NCI-H526 (cell line): ENCODE measurements around the gene TMEM204.
A peak's percentile ranks its signal among the peaks of the same experiment; 100 is the strongest.

ENCODE experiments used
- DNase-seq, 2 experiments: peaks; one replicate each; lab custom pipeline; 2025; lab: John Stamatoyannopoulos, UW

The TMEM204 gene

DNA sequence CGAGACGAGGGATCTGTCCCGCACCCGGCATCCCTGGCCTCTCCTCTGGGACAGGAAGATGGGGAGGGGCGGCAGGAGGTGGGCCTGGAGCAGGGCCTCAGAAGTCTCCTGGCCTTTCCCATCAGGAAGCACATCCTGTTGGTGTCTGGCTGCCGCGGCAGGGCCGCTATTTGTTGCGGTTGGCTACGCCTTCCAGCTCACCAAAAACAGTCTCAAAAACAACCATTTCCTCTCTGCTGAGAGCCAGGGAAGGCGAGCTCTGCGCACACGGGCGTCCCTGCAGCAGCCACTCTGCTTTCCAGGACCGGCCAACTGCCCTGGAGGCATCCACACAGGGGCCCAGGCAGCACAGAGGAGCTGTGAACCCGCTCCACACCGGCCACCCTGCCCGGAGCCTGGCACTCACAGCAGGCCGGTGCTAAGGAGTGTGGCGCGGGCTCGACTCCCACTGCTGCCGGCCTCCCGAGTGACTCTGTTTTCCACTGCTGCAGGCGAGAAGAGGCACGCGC, at the start of gene TMEM204:
TMEM204 (plus strand) TSS at position 224 of the 509 bp plus-strand sequence. CDS start 610 bp downstream, outside the sequence.
- no peak for DNase-seq

DNA sequence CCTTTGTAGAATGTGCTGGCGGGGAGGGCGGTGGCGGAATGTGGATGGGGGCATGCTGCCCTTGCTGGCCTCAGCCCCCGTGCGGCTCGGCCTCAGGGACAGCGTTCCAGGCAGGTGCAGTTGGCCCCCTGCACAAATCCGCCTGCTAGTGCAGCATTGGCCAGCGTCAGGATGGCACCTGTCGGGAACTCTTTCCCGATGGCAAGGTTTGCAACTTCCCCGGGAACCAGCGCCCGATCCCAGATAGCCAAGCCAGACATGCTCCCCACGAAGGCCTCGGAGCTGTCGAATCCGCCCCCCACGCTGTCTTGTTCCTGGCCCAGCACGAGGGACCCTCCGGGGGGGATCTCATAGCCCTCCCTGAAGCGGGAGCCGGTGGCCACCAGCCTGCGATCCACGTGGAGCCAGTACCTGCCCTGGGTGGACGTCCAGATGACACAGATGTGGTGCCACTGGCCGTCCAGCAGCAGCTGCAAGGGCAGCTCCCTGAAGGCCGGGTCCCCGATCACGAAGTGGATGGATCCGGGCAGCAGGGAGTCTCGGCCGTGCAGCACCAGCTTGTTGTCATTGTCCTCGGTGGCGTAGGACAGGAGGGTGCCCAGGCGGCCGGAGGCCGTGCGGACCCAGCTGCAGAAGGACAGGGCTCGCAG, 47.5 kb upstream of the TMEM204 start:
- DNase-seq, result no peak

DNA sequence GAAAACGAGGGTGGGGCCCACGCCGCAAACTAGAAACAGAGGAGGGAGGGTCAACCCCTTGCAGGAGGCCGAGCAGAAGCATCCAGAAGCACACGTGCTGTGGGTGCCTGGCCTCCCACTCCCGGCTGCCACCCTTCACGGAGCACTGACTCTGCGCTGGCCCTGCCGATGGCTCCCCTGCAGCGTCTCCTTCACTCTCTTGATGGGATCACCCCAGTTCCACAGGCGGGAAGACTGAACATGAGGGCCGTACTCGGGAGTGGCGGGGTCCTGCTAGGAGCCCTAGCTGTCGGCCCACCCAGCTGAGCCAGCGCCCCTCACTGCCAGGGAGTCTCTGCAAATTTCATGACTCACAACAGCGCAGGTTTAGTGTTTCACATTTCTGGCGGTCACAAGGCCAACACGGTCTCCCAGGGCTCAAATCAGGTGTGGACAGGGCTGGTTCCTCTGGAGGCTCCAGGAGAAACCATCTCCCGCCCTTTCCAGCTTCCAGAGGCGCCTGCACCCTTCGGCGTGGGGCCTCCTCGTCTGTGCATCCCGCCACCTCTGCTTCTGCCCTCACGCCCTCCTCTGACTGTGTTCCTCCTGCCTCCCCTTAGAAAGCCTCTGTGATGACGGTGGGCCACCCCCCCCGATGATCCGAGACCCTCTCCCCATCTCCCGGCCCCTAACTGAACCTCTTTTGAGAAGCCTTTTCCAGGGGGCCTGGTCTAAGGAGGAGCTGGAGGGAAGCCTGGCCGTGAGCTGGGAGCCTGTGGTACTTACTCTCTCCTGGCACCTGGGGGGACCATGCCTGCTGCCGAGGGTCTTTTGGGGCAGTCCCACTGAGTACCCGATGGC, 46.7 kb upstream of the TMEM204 start:
- DNase-seq, result no peak

DNA sequence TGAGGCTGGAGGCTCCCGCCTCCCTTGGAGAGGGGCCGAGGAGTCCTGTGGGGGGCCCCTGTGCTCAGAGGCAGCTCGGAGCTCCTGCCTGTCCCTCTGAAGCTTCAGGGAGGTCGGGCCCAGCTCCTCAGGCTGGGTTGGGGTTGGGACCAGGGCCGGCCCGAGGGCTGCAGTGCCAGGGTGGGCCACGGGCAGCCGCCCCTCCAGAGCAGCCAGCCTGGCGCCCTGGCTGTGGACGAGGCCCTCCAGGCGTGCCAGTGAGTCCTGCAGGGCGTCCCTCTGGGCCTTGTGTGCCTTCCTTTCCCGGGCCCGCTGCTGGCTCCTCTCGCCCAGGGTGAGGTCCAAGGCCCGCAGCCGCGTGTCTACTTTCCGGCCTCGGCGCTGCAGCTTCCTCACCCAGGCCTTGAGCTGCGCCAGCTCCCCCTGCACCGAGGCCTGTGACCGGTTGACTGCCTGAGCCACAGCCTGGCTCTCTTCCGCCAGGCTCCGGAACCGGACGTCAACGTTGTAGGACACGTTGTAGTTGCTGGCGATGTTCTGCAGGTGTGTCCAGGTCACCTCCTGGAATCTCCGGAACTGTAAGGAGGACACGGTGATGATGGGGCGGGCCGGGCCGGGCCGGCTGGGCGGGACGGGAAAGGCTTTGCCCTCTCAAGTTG, 45.9 kb upstream of the TMEM204 start:
- no peak for DNase-seq

DNA sequence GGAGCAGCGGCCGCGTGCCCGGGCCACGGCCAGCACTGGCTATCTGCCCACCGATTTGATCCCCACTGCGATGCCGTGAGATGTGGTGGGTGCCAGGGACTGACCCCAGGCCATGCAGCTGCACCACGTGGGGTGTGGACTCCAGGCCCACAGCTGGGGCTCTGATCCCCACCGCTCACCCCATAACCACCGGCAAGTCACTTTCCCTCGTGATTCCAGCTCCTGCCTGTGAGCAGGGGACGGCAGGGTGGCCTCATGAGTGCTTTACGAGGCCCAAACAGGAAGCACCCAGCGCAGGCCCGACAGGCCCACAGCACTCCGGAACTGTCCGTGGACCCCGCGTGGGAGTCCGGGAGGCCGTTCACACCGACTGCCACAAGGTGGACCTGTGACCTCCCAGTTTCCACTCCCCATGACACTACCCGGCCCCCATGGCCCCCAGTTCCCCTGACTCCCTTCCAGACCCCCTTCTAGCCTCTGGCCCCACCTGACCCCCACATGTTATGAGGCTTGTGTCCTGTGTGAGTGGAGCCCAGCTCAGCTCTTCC, 45.3 kb upstream of the TMEM204 start:
- DNase-seq, result no peak

DNA sequence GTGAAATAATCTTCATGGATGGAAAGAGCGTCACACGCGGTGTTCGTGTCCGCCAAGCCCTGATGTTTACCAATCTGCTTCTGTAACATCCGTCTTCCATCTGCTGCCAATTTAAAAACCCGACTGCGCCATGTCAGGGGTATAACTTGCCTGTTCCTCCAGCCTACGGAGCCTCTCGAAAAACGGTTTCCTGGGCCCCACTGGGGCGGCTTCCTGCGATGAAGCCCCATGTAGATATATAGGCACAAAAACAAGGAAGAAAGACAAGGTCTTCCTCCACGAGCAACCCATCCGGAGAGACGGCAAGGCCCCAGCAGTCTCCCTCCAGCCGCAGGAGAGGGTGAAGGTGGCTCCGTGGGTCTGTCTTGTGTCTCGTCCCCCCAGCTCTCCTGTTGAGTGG, 44.8 kb upstream of the TMEM204 start, which contains the start of gene PTX4:
PTX4 (minus strand) TSS at position 326 of the 400 bp plus-strand sequence; CDS start at position 291, 35 bp downstream.
- no peak for DNase-seq

DNA sequence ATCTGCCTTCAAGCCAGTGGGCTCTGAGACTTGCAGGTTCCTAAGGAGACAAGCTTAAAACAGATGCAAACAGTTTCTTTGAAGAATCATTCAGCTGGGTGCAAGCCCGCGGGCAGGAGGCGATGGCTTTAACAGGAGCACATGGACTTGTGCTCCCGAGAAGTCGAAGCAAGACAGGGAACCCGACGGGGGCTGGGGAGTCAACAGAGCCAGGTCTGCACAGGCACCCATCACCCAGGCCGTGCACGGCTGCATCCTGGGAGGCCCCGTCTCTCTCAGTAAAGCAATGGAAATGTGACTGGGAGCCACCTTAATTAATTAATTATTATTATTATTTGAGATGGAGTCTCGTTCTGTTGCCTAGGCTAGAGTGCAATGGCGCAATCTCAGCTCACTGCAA, 44.4 kb upstream of the TMEM204 start:
- DNase-seq, result no peak

DNA sequence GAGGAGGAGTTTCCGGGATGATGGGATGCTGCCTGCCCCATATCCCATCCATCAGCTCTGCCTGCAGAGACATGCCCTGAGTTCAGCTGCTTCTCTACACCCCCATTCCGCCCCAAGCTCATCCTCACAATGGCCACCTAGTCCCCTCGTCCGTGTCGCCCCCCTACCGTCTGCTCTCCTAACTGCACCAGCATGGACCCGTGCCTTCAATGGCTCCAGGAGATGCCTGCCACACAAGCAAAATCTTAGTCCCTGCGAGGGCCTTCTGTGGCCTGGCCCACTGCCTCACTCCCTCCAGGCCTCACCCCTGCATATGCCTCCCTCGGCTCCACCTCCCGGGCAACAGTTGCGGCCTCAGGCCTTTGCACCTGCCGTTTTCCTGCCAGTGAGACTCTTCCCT, 42.1 kb upstream of the TMEM204 start:
- DNase-seq, result no peak

DNA sequence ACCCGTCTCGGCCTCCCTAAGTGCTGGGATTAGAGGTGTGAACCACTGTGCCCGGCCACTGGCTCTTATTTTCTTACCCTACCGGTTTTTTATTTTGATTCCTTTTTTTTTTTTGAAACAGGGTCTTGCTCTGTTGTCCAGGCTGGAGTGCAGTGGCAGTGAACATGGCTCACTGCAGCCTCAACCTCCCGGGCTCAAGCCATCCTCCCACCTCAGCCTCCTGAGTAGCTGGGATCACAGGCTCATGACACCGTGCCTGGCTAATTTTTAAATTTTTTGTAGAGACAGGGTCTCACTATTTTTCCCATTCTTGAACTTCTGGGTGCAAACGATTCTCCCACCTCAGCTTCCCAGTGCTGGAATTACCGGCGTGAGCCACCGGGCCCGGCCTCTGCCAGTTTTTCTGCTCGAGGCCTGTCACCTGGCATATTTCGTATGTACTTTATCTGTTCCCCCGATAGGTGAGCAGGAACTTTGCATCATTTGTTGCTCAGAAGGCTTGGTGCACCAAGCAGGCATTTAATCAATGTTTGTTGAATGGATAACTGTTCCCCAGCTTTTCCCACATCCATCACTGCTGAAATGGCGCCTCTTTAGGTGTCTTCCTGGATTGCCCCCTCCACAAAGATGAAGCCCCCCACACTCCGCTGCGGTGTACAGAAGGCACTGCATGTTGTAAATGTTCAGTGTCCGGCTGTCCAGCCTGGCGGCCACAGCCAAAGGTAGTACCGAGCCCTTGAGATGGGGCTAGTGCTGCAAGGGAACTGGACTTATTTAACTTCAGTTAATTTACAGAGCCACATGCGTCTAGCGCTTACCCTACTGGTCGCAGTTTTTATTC, 41.2 kb upstream of the TMEM204 start:
- no peak for DNase-seq

DNA sequence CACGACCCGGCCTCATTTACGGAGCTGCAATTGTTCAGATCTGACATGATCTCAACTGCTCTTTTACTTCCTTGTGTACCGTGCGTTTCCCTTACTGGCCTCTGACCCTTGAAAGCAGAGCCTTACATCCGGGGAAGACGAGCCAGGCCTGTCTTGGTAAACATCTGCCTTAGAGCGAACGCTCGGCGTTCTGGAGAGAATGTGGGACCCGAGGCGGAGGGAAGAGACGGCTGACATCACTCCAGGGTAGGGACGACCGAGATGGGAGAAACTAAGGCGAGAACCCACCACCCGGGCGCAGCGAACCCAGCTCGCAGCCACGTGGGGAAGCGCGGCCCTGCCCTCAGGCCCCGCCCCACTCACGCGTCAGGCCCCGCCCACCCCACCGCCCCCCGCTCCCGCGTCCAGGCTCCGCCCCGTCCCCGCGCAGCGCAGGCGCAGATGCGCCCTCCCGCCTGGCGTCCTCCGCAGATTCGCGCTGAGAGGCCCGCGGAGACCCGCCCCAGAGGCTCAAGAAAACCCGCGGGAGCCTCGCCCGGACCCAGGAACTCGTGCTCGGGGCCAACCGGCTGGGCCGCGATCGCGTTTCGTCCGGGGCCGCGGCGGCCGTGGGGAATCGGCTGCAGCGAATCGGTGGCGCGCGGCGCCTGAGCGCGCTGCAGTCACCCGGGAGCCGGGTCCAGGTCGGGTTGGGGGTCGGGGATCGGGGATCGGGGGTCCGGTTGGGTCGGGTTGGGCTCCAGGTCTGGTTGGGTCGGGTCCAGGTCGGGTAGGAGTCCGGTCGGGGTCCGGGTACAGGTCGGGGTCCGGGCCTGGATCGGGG, 40.3 kb upstream of the TMEM204 start, which contains the start of gene TELO2:
TELO2 (plus strand) TSS at position 438 of the 823 bp plus-strand sequence. CDS start 922 bp downstream, outside the sequence.
- peak in 1 of 2 experiments; percentile 71 for DNase-seq

DNA sequence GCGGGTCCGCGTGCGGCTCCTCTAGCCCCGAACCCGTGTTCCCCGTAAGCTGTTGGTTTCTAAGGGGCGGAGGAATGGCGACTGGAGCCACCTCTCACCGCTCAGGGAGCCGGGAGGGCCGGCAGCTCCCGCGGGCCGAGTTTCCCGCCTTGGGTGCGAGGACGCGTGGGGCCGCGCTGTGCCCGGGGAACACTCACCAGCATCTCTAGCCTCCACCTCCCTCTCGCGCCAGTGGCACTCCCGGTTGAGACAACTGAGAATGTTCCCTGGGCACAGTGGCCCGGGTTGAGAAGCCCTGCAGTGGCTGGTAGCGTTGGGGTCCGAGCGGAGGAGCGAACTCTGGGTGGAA, 39.7 kb upstream of the TMEM204 start:
- peak in 1 of 2 experiments; percentile 52 for DNase-seq

DNA sequence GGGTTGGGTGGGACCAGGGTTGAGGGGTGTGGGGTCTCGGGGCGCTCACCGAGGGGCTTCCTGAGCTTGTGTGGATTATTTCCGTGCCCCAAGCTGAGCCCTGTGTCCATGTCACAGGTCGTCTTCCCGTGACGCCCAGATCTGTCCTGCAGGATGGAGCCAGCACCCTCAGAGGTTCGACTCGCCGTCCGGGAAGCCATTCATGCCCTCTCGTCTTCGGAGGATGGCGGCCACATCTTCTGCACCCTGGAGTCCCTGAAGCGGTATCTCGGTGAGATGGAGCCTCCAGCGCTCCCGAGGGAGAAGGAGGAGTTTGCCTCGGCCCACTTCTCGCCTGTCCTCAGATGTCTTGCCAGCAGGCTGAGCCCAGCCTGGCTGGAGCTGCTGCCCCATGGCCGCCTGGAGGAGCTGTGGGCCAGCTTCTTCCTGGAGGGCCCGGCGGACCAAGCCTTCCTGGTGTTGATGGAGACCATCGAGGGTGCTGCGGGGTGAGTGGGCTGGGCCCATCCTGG, 39.3 kb upstream of the TMEM204 start:
- peak in 1 of 2 experiments; percentile 37 for DNase-seq

DNA sequence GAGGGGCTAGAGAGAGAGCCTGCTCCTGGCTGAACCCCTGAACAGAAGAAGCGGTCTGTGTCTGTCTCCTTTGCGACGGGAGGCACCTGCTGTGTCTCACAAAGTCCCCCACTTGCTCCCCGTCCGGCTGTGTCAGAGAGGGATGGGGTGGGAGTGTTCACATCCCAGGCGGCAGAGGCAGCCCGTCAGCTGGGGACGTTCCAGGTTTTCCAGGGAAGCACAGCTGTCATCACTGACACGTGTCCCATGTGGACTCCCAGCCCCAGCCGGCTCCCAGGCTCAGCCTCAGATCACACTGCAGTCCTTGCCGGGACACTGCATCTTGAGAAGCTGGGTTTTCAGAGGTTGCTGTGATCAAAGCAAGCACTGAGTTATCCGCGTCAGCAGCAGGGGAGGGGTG, 38.8 kb upstream of the TMEM204 start:
- no peak for DNase-seq

DNA sequence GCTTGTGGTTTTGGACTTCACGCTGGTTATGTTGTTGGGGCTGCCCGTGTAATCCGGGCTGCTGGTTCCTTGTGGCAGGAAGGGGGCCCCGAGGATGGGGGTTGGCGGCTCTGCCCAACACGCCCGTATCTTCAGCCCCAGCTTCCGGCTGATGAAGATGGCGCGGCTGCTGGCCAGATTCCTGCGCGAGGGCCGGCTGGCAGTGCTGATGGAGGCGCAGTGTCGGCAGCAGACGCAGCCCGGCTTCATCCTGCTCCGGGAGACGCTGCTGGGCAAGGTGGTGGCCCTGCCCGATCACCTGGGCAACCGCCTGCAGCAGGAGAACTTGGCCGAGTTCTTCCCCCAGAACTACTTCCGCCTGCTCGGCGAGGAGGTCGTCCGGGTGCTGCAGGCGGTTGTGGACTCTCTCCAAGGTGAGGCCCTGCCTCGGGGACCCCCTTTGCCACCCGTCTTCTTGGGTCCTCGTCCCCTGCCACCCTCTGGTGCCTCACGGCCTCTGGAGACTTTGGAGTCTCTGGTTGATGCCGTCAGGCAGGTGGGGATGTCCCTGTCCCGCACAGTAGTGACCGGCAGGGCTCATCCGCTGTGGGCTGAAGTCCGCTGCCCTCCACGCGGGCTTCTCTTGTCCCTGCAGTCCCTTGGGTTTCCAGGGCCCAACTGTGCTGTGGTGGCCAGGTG, 38.1 kb upstream of the TMEM204 start:
- no peak for DNase-seq

DNA sequence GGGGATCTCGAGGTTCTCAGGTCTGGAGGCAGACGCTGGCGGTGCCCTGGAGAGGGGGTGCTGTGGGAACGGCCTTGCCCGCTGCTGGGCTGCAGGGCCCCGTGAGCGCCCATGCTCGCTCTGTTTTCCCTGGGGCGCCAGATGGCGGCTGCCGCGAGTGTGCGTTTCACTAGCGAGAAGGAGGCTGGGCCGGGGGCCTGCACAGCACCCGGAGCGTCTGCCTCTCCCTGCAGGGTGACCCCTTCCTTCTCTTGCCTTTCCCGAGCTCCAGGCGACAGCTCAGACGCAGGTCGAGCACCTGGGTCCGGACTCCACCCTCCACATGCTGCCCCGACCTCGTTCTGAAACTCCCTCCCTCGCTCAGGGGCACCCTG, 37.6 kb upstream of the TMEM204 start:
- no peak for DNase-seq

DNA sequence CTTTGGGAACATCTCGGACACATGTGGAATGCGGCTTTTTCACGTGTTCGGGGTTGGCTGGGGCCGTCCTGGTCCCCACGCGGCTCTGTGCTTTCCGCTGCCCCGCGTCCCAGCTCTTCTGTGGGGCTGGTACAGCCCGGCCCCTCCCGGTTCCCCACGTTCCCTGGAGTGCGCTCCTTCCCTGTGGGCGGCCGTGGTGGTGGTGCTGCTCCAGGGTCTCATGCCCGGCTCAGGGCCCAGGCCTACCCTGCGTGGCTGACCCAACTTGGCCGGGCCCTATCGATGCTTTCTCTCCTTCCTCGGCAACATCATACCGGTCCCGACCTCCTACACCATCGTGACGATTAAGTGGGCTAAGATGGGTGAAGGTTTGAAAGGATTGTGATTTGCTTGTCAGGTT, 37.0 kb upstream of the TMEM204 start:
- no peak for DNase-seq

DNA sequence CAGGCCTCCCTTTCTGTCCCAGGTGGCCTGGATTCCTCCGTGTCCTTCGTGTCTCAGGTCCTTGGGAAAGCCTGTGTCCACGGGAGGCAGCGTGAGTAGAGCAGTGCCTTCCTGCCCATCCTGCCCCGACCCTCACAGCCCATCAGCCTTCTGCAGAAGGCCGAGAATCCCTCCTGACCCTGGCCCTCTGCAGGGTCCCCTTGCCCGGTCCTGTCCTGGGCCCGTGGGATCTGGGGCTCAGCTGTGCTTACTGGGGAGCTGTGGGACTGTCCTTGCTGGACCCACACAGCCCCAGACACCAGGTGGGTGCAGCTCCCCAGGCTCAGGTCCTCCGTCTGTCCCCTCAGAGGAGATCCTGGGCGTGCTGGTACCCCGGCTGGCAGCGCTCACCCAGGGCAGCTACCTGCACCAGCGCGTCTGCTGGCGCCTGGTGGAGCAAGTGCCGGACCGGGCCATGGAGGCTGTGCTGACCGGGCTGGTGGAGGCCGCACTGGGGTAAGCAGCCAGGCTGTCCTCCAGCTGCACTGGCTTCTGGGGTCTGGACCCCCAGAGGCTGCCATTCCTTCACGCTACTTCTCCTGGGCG, 36.4 kb upstream of the TMEM204 start:
- DNase-seq, result no peak

DNA sequence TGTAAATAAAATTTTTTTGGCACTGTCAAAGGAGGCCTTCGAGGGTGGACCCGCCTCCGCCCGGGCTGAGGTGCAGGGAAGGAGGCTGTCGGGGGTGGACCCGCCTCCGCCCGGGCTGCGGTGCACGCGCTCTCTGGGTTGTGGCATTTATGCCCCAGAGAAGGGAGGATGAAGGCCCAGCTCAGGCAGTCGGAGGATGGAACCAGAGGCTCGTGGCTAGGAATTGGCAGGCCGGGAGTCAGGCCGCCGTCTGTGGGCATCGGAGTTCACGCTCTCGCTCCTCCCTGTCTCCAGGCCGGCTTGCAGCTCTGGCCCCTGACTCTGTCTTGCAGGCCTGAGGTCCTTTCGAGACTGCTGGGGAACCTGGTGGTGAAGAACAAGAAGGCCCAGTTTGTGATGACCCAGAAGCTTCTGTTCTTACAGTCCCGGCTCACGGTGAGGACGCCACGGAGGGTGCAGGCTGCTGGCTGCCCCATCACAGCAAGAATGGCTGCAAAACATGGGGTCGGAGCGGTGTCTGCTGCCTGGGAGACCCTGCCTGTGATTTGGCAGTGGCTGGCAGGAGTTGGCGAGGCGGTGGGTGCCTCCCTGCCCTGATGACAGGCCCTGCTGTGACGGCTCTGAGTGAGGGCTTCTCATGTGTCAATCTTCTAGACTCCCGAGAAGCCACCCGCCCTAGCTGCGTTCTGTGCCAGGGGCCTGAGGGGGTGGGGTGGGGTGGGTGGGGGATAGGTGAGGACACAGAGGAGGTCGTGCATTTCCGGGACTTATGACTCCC, 34.4 kb upstream of the TMEM204 start:
- DNase-seq, result no peak
